GM19193 (cell line): ENCODE measurements around the gene FNDC4.
A peak's percentile ranks its signal among the peaks of the same experiment; 100 is the strongest.

Experiments
- POLR2A ChIP-seq: IDR thresholded peaks from 4 replicates; pipeline ENCODE4 v1.6.1; 2011; ENCODE audit not compliant: insufficient read depth, insufficient read length; ENCODE audit errors: extremely low read depth

Gene FNDC4

DNA sequence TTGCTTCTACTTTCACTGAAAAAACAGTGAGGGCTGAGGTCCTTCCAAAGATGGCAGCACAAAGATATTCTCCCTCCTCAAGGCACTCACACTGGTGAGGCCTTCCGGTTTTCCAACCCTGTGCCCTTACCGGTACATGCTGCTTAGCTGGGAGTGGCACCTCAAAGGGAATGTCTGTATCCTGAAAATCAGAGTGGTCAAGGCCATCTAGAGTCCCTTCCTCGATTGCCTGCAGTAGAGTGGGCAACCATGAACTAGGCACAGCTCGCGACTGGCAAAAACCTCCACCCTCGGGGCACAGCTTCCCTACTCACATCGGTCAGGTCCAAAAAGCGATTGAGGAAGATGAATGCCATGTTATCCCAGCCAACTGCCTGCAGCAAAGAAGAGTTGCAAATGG lies 49.4 kb downstream of the FNDC4 start:
- TF ChIP-seq POLR2A = no peak

DNA sequence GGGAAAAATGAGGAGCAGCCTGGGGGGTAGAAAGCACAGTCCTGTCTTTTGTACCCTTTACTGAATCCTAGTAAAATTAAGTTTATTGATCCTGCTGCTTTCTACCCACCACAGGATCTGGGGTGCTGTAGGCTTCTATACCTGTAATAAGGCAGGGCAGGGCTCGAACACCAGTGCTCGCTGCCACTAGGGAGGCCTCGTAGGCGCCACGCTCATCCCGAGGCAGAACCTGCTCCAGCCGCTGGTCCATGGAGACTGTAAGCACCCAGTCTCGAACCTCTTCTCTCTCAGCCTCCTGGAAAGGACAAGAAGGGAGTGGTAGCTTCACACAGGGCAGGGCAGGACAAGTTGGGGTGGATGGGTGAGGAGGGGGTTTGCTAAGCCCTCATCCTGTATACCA lies 49.8 kb downstream of the FNDC4 start:
- TF ChIP-seq POLR2A = no peak

DNA sequence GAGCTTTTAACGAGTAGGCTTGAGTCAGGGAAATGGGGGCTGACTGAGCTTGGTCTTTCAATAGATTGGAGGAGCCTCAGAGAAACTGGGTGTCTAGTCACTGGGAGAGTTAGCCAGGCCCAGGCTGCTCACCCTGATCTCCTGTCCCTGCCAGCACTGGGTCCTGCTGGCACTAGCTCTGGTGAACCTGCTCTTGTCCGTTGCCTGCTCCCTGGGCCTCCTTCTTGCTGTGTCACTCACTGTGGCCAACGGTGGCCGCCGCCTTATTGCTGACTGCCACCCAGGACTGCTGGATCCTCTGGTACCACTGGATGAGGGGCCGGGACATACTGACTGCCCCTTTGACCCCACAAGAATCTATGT lies 52.1 kb downstream of the FNDC4 start:
- TF ChIP-seq POLR2A = peak; percentile 7

DNA sequence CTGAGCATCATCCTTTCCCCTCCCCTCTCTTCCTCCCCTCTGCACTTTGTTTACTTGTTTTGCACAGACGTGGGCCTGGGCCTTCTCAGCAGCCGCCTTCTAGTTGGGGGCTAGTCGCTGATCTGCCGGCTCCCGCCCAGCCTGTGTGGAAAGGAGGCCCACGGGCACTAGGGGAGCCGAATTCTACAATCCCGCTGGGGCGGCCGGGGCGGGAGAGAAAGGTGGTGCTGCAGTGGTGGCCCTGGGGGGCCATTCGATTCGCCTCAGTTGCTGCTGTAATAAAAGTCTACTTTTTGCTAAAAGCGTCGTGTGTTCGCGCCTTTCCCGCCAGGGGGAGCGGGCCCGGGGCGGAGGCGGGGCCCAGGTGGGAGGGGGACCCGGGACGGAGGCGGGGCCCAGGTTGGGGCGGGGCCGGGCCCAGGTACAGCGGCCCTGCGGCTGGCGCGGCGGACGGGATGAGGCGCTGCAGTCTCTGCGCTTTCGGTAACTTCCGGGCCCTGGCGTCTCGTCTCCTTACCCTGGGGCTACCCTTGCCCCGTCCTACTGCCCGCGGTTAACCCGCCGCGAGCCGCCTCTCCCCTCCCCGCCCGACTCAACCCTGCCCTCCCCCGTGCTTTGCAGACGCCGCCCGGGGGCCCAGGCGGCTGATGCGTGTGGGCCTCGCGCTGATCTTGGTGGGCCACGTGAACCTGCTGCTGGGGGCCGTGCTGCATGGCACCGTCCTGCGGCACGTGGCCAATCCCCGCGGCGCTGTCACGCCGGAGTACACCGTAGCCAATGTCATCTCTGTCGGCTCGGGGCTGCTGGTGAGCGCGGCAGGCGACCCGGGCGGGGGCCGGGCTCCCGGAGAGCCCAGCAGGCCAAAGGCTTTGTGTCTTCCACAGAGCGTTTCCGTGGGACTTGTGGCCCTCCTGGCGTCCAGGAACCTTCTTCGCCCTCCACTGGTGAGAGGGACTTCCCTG lies 52.8 kb downstream of the FNDC4 start, which contains the start of gene KRTCAP3:
TSS of gene KRTCAP3 (plus strand) at position 424 of the 962 bp plus-strand sequence. CDS start at position 456, 32 bp downstream.
- peak; percentile 20 for TF ChIP-seq POLR2A
